ENCODE measurements around the gene EFEMP1.

Gene EFEMP1

DNA sequence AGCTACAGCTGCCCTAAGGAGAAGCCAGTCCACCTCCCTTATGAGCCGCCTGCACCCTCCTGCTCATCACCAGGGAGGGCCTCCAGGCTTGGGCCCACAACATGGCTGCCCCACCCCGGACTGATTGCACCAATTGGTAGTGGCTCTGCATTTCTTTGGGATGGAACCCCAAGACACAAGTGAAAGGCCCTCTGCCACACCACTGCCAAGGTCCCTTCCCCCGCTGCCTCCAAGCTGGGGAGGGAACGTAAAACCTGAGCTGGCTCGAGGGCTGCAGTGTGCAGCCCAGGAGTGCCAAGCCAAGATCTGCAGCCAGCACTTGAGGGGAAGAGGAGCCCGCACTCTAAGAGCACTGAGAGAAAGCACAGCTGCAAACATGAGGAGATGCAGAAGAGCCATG, 97.3 kb downstream of the EFEMP1 start:
- DNase-seq, result no peak

DNA sequence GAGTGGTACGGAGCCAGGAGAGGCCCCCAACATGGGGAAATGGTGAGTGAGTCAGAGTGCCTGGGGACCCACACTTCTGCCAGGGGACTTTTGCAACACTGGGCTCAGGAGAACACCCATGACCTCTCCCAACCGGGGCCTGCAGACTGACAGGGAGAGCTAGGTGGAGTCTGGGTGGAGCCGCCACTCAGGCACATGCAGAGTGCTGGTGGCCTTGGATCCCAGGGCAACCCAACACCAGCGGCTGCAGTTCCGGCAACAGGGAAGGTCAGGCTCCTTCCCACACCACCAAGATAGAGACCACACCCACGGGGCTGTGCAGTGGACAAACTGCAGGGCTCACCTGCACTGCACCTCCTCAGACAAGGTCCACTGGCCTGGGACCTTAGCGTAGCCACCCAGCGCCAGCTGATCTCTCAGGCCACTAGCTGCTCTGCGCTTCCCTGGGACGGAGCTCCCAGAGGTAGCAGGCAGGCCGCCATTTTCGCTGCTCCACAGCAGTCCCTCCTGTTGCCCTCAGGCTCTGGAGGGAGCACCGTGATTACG, 99.0 kb downstream of the EFEMP1 start:
- DNase-seq, result no peak

Measured in stimulated activated CD4-positive, alpha-beta T cell treated with anti-CD3 and anti-CD28 coated beads, Interleukin-4, amount 100 ng/mL, for 24 hours (primary cell).